Chondrocyte (in vitro differentiated cells): ENCODE data around the gene RNF224. TPM values are rescaled to one million over a fixed set of nuclear protein-coding genes. Genes with fewer than 3 reads are reported as not detected.

Source experiments
- DNase-seq: peaks from one replicate; pipeline ENCODE4 v3.0.0; 2021; ENCODE audit warnings: mixed read lengths, low spot score
- H3K27ac Mint-ChIP-seq: one replicate; pipeline ENCODE4 v1.8.0; 2021; ENCODE audit warnings: mild to moderate bottlenecking, moderate library complexity, mixed read lengths; ENCODE audit not compliant: unreplicated experiment
- H3K27me3 Mint-ChIP-seq: 2 replicates; pipeline ENCODE4 v1.8.0; 2021; ENCODE audit warnings: low read depth, mixed read lengths
- H3K36me3 Mint-ChIP-seq: 2 replicates; pipeline ENCODE4 v1.8.0; 2021; ENCODE audit warnings: low read depth, mixed read lengths
- H3K4me1 Mint-ChIP-seq: 2 replicates; pipeline ENCODE4 v1.8.0; 2021; ENCODE audit warnings: low read depth, mild to moderate bottlenecking, mixed read lengths
- H3K4me3 Mint-ChIP-seq: one replicate; pipeline ENCODE4 v1.8.0; 2021; ENCODE audit warnings: mild to moderate bottlenecking, moderate library complexity, mixed read lengths; ENCODE audit not compliant: unreplicated experiment
- H3K9me3 Mint-ChIP-seq: 2 replicates; pipeline ENCODE4 v1.8.0; 2021; ENCODE audit warnings: low read depth, mixed read lengths
- total RNA-seq: library from RNA; stranded (reverse); gene quantifications from 3 replicates; pipeline ENCODE4 v1.2.1, GENCODE V29; 2021
- TF ChIP-seq, protein P1 (sequence below): fragments of 200-600 bp; sonication (generic); IDR thresholded peaks from 2 replicates; pipeline ENCODE4 v1.5.0; 2021; ENCODE audit warnings: antibody characterized with exemption, mild to moderate bottlenecking, moderate library complexity

RNF224 gene
- total RNA-seq, 1 donor from 2014 or later, result not detected

DNA sequence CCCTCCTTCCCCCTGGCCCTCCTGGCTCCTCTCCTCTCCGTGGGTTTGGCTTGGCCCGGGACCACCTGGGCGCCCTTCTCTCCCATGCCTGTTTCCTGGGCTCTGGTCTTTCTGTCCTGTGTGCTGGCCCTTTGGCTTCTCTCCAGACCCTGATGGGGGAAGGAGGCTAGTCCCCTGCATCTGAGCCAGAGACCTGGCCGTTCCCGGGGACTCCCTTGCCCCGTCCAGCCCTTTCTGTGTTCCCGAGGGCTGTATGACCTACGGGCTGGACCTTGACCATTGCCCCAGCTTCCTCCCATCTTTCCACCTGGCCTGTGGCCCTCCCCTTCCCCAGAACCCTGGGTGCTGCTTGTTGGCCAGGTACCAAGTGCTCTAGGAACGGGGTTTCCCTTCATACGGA lies 36.2 kb downstream of the RNF224 start:
- no peak overlapping the region for H3K27ac Mint-ChIP-seq
- peaks cover 19% of the 10 kb centered on the region for H3K4me1 Mint-ChIP-seq
- H3K27me3 Mint-ChIP-seq, result no peaks in the 10 kb centered on the region
- DNase-seq, result no peak
- no peak overlapping the region for H3K4me3 Mint-ChIP-seq
- TF ChIP-seq, protein P1, sequence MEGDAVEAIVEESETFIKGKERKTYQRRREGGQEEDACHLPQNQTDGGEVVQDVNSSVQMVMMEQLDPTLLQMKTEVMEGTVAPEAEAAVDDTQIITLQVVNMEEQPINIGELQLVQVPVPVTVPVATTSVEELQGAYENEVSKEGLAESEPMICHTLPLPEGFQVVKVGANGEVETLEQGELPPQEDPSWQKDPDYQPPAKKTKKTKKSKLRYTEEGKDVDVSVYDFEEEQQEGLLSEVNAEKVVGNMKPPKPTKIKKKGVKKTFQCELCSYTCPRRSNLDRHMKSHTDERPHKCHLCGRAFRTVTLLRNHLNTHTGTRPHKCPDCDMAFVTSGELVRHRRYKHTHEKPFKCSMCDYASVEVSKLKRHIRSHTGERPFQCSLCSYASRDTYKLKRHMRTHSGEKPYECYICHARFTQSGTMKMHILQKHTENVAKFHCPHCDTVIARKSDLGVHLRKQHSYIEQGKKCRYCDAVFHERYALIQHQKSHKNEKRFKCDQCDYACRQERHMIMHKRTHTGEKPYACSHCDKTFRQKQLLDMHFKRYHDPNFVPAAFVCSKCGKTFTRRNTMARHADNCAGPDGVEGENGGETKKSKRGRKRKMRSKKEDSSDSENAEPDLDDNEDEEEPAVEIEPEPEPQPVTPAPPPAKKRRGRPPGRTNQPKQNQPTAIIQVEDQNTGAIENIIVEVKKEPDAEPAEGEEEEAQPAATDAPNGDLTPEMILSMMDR, result no peak
- H3K9me3 Mint-ChIP-seq, result no peaks in the 10 kb centered on the region
- H3K36me3 Mint-ChIP-seq, result peaks cover 5% of the 10 kb centered on the region

DNA sequence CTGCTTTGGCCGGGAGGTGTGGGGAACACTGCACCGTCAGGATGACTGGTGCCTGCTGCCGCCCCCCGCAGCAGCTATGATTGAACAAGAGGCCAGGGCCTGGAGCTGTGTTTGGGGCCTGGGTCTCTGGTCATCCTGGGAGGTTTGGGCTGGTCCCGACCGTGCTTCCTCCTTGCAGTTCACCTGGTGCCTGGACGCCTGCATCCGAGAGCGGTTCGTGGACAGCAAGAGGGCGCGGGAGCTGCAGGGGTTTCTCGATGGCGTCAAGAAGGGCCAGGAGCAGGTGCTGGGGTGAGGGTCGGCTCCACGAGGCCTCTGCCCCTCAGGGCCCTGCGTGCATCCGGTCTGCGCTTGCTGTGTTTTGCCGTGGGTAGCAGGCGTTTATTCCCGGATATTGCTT lies 36.8 kb downstream of the RNF224 start:
- peaks cover 24% of the 10 kb centered on the region for H3K4me1 Mint-ChIP-seq
- no peaks in the 10 kb centered on the region for H3K27me3 Mint-ChIP-seq
- H3K9me3 Mint-ChIP-seq, result no peaks in the 10 kb centered on the region
- H3K36me3 Mint-ChIP-seq, result peaks cover 7% of the 10 kb centered on the region
- no peak overlapping the region for H3K4me3 Mint-ChIP-seq
- no peak overlapping the region for H3K27ac Mint-ChIP-seq
- DNase-seq, result no peak
- TF ChIP-seq, protein P1, result no peak

DNA sequence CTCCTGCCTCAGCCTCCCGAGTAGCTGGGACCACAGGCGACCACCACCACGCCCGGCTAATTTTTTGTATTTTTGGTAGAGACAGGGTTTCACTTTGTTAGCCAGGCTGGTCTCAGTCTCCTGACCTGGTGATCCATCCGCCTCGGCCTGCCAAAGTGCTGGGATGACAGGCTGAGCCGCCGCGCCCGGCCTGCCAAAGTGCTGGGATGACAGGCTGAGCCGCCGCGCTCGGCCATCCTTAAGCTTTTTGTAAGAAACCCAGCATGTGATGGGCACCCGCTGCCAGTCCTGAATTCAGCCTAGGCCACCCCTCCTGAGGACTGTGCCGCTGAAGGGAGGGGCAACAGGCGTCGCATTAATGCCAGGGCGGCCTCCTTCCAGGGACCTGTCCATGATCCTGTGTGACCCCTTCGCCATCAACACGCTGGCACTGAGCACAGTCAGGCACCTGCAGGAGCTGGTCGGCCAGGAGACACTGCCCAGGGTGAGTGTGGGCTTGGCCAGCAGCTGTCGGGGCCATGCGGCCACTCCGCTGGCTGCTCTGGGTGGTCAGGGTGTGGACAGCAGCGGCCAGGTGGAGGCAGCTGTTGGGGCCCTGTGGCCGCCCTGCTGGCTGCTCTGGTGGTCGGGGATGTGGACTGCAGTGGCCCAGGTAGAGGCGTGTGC lies 38.3 kb downstream of the RNF224 start:
- no peaks in the 10 kb centered on the region for H3K27me3 Mint-ChIP-seq
- peaks cover 33% of the 10 kb centered on the region for H3K4me1 Mint-ChIP-seq
- TF ChIP-seq, protein P1, result no peak
- no peak overlapping the region for H3K27ac Mint-ChIP-seq
- H3K36me3 Mint-ChIP-seq, result peaks cover 13% of the 10 kb centered on the region
- no peak for DNase-seq
- H3K4me3 Mint-ChIP-seq, result no peak overlapping the region
- H3K9me3 Mint-ChIP-seq, result no peaks in the 10 kb centered on the region

DNA sequence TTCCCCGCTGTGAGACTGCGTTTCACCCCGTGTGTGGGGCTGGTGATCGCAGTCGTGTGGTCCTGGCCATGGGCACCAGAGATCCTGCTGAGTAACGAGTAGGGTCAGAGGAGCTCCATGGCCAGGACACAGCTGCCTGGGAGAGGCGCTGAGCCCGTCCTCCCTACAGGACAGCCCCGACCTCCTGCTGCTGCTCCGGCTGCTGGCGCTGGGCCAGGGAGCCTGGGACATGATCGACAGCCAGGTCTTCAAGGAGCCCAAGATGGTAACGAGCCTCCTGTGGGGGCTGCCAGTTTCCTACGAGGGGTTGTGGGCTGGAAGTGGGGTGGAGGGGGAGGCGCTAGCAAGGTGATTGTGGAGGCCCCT lies 38.8 kb downstream of the RNF224 start:
- TF ChIP-seq, protein P1, result no peak
- DNase-seq, result no peak
- Mint-ChIP-seq H3K4me1 (peaks cover 37% of the 10 kb centered on the region), H3K36me3 (peaks cover 13% of the 10 kb centered on the region), H3K27ac (no peak overlapping the region), H3K9me3 (no peaks in the 10 kb centered on the region), H3K4me3 (no peak overlapping the region), H3K27me3 (no peaks in the 10 kb centered on the region)

DNA sequence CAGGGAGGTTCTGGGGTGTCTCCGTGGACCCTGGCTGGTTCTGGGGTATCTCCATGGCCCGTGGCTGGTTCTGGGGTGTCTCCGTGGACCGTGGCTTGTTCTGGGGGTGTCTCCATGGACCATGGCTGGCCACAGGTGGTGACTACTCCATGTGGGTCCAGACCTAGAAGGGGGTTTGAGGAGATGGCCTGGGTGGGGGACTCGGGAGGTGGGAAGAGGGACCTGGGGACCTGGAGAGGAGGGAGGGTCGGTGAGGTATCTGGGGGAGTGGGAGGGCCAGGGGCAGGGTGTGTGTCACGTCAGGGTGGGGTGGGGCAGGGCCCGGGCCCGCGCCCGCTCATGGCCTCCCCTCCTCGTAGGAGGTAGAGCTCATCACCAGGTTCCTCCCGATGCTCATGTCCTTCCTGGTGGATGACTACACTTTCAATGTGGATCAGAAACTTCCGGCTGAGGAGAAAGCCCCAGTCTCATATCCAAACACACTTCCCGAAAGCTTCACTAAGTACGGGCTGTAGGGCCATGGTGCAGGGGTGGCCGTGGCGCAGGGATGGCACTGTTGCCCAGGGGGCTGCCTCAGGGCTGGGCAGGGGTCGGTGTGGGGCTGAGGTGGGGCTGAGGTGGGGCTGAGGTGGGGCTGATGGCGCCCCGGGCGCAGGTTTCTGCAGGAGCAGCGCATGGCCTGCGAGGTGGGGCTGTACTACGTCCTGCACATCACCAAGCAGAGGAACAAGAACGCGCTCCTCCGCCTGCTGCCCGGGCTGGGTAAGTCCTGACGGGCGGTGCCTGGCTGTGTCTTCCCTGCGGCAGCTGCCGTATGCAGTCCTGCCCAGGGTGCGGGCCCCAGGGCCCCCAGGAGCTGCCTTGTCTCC lies 39.5 kb downstream of the RNF224 start:
- no peak for DNase-seq
- H3K27ac Mint-ChIP-seq, result no peak overlapping the region
- H3K27me3 Mint-ChIP-seq, result no peaks in the 10 kb centered on the region
- peaks cover 38% of the 10 kb centered on the region for H3K4me1 Mint-ChIP-seq
- H3K36me3 Mint-ChIP-seq, result peaks cover 12% of the 10 kb centered on the region
- no peaks in the 10 kb centered on the region for H3K9me3 Mint-ChIP-seq
- no peak overlapping the region for H3K4me3 Mint-ChIP-seq
- TF ChIP-seq, protein P1, result no peak
